IPS-NIHi11 (cell line): ENCODE data around the gene GPATCH4.
"Not testable (repeated sequence)": the region's sequence is repeated elsewhere in the genome, so short reads cannot be mapped to it uniquely, and the experiment has no call there.

Source experiments
- DNase-seq: peaks from one replicate; pipeline ENCODE4 v3.0.0; 2012; ENCODE audit warnings: mixed read lengths, low spot score

Gene GPATCH4

GRCh38 chr1:156626079-156626438 lies 24.8 kb upstream of the GPATCH4 start:
- DNase-seq: no peak

GRCh38 chr1:156625436-156626078 lies 24.3 kb upstream of the GPATCH4 start:
- peak; percentile 56 for DNase-seq

DNA sequence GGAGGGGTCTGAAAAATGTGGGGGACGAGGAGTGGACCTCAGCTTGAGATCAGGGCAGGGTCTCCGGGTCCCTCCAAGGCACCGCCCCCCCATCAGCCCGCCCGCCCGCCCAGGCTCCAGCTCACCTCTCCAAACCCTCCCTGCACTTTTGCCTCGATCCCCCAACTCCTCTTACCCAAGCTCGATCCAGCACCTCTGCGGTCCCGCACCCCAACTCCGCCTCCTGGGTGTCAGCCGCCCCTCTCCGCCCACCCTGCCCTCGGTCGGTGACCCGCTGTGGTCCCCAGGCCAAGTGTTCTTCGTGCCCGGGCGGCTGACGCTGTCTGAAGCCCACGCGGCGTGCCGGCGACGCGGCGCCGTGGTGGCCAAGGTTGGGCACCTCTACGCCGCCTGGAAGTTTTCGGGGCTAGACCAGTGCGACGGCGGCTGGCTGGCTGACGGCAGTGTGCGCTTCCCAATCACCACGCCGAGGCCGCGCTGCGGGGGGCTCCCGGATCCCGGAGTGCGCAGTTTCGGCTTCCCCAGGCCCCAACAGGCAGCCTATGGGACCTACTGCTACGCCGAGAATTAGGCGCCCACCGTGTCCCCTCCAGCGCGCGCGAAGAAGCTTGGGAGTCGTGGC lies 23.6 kb upstream of the GPATCH4 start:
- DNase-seq: no peak

GRCh38 chr1:156623946-156624813 lies 22.9 kb upstream of the GPATCH4 start:
- peak; percentile 77 for DNase-seq

DNA sequence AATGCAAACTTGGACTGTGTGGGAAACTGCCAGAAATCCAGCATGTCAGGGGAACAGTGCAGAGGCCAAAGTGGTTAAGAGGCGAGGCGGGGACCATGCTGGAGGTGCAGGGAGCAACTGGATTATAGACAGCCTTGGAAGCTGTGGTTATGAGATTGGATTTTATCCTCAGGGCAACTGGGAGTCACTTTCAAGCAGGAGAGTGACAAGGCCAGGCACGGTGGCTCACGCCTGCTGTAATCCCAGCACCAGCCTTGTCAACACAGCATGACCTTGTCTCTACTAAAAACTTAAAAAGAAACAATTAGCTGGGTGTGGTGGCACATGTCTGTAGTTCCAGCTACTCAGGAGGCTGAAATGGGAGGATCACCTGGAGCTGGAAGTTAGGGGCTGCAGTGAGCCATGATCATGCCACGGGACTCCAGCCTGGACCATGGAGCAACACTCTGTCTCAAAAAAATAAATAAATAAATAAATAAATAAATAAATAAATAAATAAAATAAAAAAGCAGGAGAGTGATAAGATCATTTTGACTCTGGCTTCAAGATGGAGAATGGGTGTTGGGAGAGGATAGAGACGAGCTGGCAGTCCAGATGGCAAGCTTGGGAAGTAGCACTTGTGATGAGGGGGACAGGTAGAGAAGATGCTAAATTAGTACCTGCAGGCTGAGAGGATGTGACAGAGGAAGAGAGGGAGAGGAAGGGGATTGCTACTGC lies 21.5 kb upstream of the GPATCH4 start:
- DNase-seq: no peak

DNA sequence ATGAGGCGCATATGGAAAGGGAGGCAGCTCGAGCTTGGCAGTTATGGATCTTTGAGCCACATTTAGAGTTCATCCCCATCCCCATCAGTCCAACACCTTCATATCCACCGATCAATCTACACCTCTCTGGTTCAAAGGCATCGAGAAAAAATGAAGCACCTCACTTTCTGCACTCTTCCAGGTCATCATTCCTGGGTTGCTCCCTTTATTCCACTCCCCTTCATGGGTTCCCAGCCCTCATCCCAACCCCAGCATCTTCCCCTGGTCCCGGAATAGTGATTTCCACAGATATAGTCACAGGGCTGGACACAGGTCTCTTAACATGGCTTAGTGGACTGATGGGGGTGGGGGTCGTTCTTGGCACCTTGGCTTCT lies 18.3 kb upstream of the GPATCH4 start:
- DNase-seq: no peak

DNA sequence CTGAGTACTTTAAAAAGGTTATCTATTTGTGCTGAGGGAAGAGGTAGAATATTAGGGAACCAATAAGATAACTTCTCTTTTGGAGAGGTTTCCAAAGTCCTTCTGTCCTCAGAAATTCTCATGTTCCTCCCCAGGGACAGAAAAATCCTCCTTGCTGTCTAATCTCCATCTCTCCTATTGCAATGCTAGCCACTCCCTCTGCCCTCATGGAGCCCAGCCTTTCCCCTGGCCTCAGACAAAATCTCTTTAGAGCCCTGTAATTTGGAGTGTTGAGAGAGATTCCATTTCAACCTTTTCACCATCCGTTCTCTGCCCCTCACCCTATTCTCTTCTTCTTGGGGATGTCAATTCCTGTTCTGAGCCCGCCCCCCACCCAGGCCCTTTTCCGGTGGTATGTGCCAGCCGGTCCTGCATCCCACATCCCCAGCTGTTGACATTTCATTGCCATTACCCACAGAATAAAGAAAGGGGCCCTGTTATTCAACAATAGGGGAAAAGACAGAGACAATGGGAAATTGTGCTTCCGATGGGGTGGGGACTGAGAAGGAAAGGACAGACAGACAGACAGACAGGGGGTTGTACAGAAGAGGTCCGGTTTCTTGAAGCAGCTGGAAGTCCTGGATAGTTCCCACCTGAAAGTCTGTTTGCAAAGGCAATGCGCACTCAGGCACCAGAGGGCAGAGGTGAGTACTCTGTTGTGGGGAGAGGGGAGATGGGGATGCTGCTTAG lies 17.7 kb upstream of the GPATCH4 start, which contains the start of gene HAPLN2:
TSS of gene HAPLN2 (plus strand) at position 563 of the 729 bp plus-strand sequence. CDS start 4,076 bp downstream, outside the sequence.
- DNase-seq: peak; percentile 65

GRCh38 chr1:156616463-156616862 lies 15.2 kb upstream of the GPATCH4 start:
- DNase-seq: no peak

GRCh38 chr1:156615946-156616345 lies 14.7 kb upstream of the GPATCH4 start:
- DNase-seq: no peak

GRCh38 chr1:156612666-156613065 lies 11.4 kb upstream of the GPATCH4 start:
- DNase-seq: no peak

DNA sequence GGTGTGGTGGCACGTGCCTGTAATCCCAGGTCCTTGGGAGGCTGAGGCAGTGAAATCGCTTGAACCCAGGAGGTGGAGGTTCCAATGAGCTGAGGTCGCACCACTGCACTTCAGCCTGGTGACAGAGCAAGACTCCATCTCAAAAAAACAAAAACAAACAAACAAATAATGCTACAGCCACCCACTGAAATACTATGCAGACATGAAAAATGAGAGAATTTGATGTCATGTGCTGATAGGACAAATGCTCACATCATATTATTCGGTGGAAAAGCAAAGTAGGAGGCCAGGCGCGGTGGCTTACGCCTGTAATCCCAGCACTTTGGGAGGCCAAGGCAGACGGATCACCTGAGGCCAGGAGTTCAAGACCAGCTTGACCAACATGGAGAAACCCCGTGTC lies 8.8 kb upstream of the GPATCH4 start:
- DNase-seq: not testable (repeated sequence)

- peak; percentile 57 for DNase-seq
These were observed 7.7 kb upstream of the GPATCH4 start for GRCh38 chr1:156608981-156609380.

GRCh38 chr1:156608036-156608674 lies 6.9 kb upstream of the GPATCH4 start:
- DNase-seq: peak; percentile 65

DNA sequence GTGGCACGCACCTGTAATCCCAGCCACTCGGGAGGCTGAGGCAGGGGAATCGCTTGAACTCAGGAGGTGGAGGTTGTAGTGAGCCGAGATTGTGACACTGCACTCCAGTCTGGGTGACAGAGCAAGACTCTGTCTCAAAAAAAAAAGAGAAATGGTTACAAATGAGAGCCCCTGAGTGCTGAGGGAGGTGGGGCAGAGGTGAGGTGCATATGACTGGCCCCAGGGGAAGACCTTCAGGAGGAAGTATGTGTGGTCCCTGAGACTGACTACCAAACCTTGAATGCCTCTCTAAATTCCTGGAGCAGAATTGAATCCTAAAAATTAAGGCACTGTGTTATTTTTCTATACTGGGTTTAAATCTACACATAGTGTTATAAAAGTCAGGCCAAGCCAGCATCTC lies 6.1 kb upstream of the GPATCH4 start:
- not testable (repeated sequence) for DNase-seq

- DNase-seq: no peak
These were observed 1.3 kb upstream of the GPATCH4 start for GRCh38 chr1:156602557-156602993.

DNA sequence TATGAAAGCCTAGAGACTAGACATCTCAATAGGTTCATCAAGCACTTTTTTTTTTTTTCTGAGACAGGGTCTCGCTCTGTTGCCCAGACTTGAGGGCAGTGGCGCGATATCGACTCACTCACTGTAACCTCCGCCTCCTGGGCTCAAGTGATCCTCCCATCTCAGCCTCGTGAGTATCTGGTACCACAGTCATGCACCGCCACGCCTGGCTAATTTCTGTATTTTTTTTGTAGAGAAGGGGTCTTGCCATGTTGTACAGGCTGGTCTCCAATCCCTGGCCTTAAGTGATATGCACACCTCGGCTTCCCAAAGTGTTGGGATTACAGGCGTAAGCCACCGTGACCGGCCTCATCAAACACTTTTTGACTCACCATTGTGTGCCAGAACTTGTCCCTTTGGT lies 613 bp upstream of the GPATCH4 start:
- DNase-seq: no peak

DNA sequence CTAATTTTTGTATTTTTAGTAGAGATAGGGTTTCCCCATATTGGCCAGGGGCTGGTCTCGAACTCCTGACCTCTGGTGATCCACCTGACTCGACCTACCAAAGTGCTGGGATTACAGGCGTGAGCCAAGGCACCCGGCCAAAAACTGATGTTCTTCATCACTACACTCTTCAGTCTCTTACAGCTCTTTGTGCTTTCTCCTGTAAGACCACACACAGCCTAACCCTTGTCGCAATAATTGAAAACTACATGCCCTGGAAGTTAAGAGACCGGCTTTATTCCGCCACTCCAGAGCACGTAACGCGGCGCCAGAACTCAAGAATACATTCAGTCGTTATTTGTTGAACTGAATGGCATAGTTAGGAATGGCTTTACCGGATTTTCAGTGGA lies 552 bp downstream of the GPATCH4 start:
- no peak for DNase-seq

GRCh38 chr1:156599811-156600210 lies 1.5 kb downstream of the GPATCH4 start:
- DNase-seq: no peak

DNA sequence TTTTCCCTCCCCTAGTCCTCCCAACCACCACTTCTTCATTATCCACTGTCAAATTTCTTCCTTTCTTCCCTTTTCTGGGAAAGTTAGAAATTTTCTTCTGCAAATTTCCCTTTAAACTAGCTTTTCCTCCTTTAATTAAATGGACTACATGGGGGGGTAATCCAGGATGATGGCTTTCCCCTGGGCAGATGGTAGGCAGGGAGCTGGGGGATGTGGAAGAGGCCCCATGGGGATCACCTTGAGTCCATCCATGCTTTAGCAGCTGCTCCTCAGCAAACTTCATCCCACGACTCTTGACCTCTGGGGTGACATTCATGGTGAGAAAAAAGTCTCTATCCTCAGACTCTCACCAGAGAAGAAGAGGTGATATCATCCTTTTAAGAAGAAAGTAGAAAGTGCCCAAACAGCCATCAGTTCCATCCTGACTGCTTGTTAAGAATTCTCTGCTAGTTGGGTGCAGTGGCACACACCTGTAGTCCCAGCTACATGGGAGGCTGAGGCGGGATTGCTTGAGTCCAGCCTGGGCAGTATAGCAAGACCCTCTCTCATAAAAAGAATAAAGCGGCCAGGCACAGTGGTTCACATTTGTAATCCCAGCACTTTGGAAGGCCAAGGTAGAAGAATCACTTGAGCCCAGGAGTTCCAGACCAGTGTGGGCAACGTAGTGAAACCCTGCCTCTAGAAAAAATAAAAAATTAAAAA lies 2.4 kb downstream of the GPATCH4 start:
- no peak for DNase-seq

DNA sequence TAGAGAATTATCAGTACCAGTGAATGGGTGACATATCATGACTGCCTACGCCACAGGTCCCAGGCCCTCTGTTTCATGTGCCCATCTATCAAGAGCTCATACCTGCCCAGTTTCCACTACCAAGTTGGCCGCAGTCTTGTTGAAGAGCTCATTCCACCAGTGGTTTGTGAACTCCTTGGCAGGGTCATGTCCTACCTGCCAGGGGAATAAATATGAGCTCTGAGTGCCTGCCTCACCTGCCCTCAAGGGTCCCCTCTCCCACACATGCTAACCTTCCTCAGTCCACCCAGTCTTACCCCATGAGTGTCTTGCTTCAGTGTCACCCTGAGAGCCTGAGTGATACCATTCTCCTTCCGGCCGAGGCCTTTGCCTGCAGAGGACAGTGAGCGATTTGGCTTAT lies 3.2 kb downstream of the GPATCH4 start:
- no peak for DNase-seq

DNA sequence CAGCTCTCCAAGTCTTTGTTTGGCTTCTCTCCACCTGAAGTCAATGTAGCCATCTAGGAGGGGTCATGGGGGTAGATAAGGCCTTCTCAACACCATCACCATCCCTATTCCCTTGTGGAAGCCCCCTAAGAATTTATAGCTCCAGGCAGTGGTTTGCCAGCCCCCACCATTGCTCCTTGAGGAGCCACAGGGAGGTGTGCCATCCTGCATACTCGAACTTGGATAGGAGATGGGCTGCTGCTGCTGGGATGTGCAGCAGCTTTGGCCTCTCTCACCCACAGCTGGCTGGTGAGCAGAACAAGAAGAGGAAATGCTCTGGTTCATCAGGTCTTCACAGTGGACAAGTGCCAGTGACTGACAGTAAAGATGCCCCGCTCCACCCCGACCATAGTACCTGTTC lies 4.9 kb downstream of the GPATCH4 start:
- DNase-seq: no peak
